Endothelial cell (in vitro differentiated cells): Measurements from ENCODE around the gene PLPP6. TPM values are rescaled to one million over a fixed set of nuclear protein-coding genes. Genes with fewer than 3 reads are reported as not detected.

Source experiments
- DNase-seq: peaks from one replicate; pipeline ENCODE4 v3.0.0; 2021; ENCODE audit warnings: low spot score
- H3K27ac Mint-ChIP-seq: one replicate; pipeline ENCODE4 v1.8.0; 2021; ENCODE audit warnings: mixed read lengths, inconsistent platforms; ENCODE audit not compliant: unreplicated experiment
- H3K27me3 Mint-ChIP-seq: one replicate; pipeline ENCODE4 v1.8.0; 2021; ENCODE audit warnings: mild to moderate bottlenecking, moderate library complexity, mixed read lengths, inconsistent platforms; ENCODE audit not compliant: unreplicated experiment
- H3K36me3 Mint-ChIP-seq: one replicate; pipeline ENCODE4 v1.8.0; 2021; ENCODE audit warnings: mild to moderate bottlenecking, low read depth, mixed read lengths, inconsistent platforms; ENCODE audit not compliant: unreplicated experiment
- H3K4me1 Mint-ChIP-seq: one replicate; pipeline ENCODE4 v1.8.0; 2021; ENCODE audit warnings: mild to moderate bottlenecking, mixed read lengths, inconsistent platforms; ENCODE audit not compliant: unreplicated experiment
- H3K4me3 Mint-ChIP-seq: one replicate; pipeline ENCODE4 v1.8.0; 2021; ENCODE audit warnings: mild to moderate bottlenecking, mixed read lengths, inconsistent platforms; ENCODE audit not compliant: unreplicated experiment
- H3K9me3 Mint-ChIP-seq: one replicate; pipeline ENCODE4 v1.8.0; 2021; ENCODE audit warnings: mixed read lengths, inconsistent platforms; ENCODE audit not compliant: unreplicated experiment
- total RNA-seq: library from RNA; stranded (reverse); fragmentation: NEBNext Ultra II Directional; extraction: Animal tissue kit (Norgen Biotek cat#: 25700); gene quantifications from one replicate; pipeline ENCODE4 v1.2.1, GENCODE V29; 2021; ENCODE audit not compliant: unreplicated experiment
- TF ChIP-seq, protein P1 (sequence below): fragments of 200-600 bp; sonication (generic); IDR thresholded peaks from one replicate; pipeline ENCODE4 v1.5.0; 2021; ENCODE audit warnings: antibody characterized with exemption; ENCODE audit not compliant: unreplicated experiment

The PLPP6 gene
- total RNA-seq, 1 donor from 2014 or later: 7.7 TPM

GRCh38 chr9:4618700-4619099 is 43.4 kb upstream of the PLPP6 start:
- Mint-ChIP-seq H3K27me3 (no peaks in the 10 kb centered on the region), H3K36me3 (no peaks in the 10 kb centered on the region), H3K27ac (no peak overlapping the region), H3K9me3 (no peaks in the 10 kb centered on the region), H3K4me1 (no peaks in the 10 kb centered on the region), H3K4me3 (no peak overlapping the region)
- TF ChIP-seq, protein P1, sequence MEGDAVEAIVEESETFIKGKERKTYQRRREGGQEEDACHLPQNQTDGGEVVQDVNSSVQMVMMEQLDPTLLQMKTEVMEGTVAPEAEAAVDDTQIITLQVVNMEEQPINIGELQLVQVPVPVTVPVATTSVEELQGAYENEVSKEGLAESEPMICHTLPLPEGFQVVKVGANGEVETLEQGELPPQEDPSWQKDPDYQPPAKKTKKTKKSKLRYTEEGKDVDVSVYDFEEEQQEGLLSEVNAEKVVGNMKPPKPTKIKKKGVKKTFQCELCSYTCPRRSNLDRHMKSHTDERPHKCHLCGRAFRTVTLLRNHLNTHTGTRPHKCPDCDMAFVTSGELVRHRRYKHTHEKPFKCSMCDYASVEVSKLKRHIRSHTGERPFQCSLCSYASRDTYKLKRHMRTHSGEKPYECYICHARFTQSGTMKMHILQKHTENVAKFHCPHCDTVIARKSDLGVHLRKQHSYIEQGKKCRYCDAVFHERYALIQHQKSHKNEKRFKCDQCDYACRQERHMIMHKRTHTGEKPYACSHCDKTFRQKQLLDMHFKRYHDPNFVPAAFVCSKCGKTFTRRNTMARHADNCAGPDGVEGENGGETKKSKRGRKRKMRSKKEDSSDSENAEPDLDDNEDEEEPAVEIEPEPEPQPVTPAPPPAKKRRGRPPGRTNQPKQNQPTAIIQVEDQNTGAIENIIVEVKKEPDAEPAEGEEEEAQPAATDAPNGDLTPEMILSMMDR: no peak
- DNase-seq: no peak

GRCh38 chr9:4620057-4620765 is 41.9 kb upstream of the PLPP6 start:
- H3K27ac Mint-ChIP-seq: no peak overlapping the region

GRCh38 chr9:4620881-4621555 is 41.1 kb upstream of the PLPP6 start:
- Mint-ChIP-seq H3K9me3 (no peaks in the 10 kb centered on the region), H3K36me3 (no peaks in the 10 kb centered on the region), H3K27me3 (no peaks in the 10 kb centered on the region), H3K27ac (no peak overlapping the region), H3K4me3 (no peak overlapping the region), H3K4me1 (no peaks in the 10 kb centered on the region)
- TF ChIP-seq, protein P1: no peak
- no peak for DNase-seq

More at GRCh38 chr9:4620057-4620765, 41.9 kb upstream of the PLPP6 start:
- Mint-ChIP-seq H3K36me3 (no peaks in the 10 kb centered on the region), H3K27me3 (no peaks in the 10 kb centered on the region), H3K4me3 (no peak overlapping the region), H3K4me1 (no peaks in the 10 kb centered on the region), H3K9me3 (no peaks in the 10 kb centered on the region)
- TF ChIP-seq, protein P1: no peak
- no peak for DNase-seq

DNA sequence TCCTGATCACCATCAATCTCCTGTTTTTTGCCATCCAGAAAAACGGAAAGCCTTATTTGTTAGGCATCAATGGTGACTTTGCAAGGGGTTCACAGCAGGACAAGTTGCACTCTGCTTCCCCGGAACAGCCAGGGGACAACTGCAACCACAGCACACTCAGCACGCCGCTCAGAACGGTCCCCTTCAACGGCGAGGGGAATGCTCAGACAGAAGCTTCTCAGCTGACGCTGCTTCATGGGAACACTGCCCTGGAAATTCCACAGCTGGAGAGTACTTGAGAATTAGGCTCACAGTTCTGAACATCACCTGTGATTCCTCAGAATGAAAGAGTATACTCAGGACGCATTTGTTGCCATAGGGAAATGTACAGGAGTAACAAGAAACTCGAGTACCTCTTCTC is 40.1 kb upstream of the PLPP6 start:
- Mint-ChIP-seq H3K27me3 (no peaks in the 10 kb centered on the region), H3K4me1 (no peaks in the 10 kb centered on the region), H3K27ac (no peak overlapping the region), H3K4me3 (no peak overlapping the region), H3K9me3 (no peaks in the 10 kb centered on the region), H3K36me3 (no peaks in the 10 kb centered on the region)
- DNase-seq: no peak
- TF ChIP-seq, protein P1: no peak

DNA sequence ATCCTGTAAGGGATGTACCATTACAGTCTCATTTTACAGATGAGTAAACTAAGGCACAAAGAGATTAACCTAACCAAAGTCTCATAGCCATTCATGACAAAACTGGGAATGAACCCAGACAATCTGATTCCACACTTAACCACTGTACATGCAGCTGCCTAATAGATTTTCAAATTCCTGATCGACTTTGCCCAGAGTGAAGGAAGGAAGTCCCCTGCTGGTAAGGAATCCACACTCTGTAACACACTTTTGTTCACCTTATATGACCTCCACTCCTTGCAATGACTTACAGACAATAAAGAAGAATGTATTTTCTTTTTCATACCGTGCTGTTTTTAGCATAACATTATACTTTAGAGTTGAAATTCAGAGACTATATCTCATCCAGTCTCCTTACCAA is 31.3 kb upstream of the PLPP6 start:
- no peaks in the 10 kb centered on the region for H3K9me3 Mint-ChIP-seq
- TF ChIP-seq, protein P1: no peak
- no peak overlapping the region for H3K27ac Mint-ChIP-seq
- H3K4me3 Mint-ChIP-seq: no peak overlapping the region
- H3K36me3 Mint-ChIP-seq: no peaks in the 10 kb centered on the region
- no peak for DNase-seq
- no peaks in the 10 kb centered on the region for H3K4me1 Mint-ChIP-seq
- H3K27me3 Mint-ChIP-seq: no peaks in the 10 kb centered on the region
